H9 (cell line): ENCODE measurements around the gene PACS1. TPM values are rescaled to one million over a fixed set of nuclear protein-coding genes. Genes with fewer than 3 reads are reported as not detected.
A peak's percentile ranks its signal among the peaks of the same experiment; 100 is the strongest.

Experiments used
- DNase-seq: peaks from one replicate; pipeline ENCODE4 v3.0.0-alpha.2; 2017
- H2AFZ ChIP-seq: one replicate; pipeline ENCODE4 v1.6.1; 2013; ENCODE audit warnings: mild to moderate bottlenecking, low read length, control low read depth, moderate library complexity
- H2AK5ac ChIP-seq: 2 replicates; pipeline ENCODE4 v1.6.1; 2013; ENCODE audit warnings: low read length, control low read depth, mixed read lengths; ENCODE audit not compliant: insufficient read length
- H2BK120ac ChIP-seq: one replicate; pipeline ENCODE4 v1.6.1; 2013; ENCODE audit warnings: low read depth, mild to moderate bottlenecking, low read length, control low read depth, inconsistent platforms; ENCODE audit not compliant: poor library complexity, severe bottlenecking
- H2BK12ac ChIP-seq: 2 replicates; pipeline ENCODE4 v1.6.1; 2013; ENCODE audit warnings: low read length, control low read depth, mixed read lengths, low read depth; ENCODE audit not compliant: insufficient read length
- H2BK15ac ChIP-seq: 2 replicates; pipeline ENCODE4 v1.6.1; 2013; ENCODE audit warnings: low read depth, low read length, control low read depth
- H2BK20ac ChIP-seq: one replicate; pipeline ENCODE4 v1.6.1; 2013; ENCODE audit warnings: low read depth, mild to moderate bottlenecking, low read length, control low read depth, inconsistent platforms; ENCODE audit not compliant: poor library complexity, severe bottlenecking
- H2BK5ac ChIP-seq: 2 replicates; pipeline ENCODE4 v1.6.1; 2013; ENCODE audit warnings: low read length, control low read depth, mixed read lengths; ENCODE audit not compliant: insufficient read length
- H3K14ac ChIP-seq: 2 replicates; pipeline ENCODE4 v1.6.1; 2013; ENCODE audit warnings: low read length, control low read depth; ENCODE audit not compliant: insufficient read depth
- H3K18ac ChIP-seq: 2 replicates; pipeline ENCODE4 v1.6.1; 2013; ENCODE audit warnings: low read depth, mild to moderate bottlenecking, mixed read lengths, low read length, control low read depth; ENCODE audit not compliant: insufficient read length
- H3K23ac ChIP-seq: 2 replicates; pipeline ENCODE4 v1.6.1; 2013; ENCODE audit warnings: low read length, control low read depth, mixed read lengths, low read depth; ENCODE audit not compliant: insufficient read length
- H3K23me2 ChIP-seq: 2 replicates; pipeline ENCODE4 v1.6.1; 2013; ENCODE audit warnings: low read depth, mild to moderate bottlenecking, mixed read lengths, low read length, control low read depth; ENCODE audit not compliant: insufficient read length, poor library complexity, severe bottlenecking
- H3K27ac ChIP-seq: 2 replicates; pipeline ENCODE4 v1.5.1; 2013; ENCODE audit warnings: low read length, control low read depth, mixed read lengths, low read depth; ENCODE audit not compliant: insufficient read length
- H3K27me3 ChIP-seq: 2 replicates; pipeline ENCODE4 v1.6.1; 2013; ENCODE audit warnings: low read length, control low read depth, inconsistent platforms; ENCODE audit not compliant: insufficient read depth
- H3K4ac ChIP-seq: 2 replicates; pipeline ENCODE4 v1.6.1; 2013; ENCODE audit warnings: low read depth, mild to moderate bottlenecking, control low read depth, inconsistent platforms, low read length, moderate library complexity
- H3K4me1 ChIP-seq: 2 replicates; pipeline ENCODE4 v1.6.1; 2013; ENCODE audit warnings: low read length, control low read depth, inconsistent platforms; ENCODE audit not compliant: insufficient read depth
- H3K4me2 ChIP-seq: 2 replicates; pipeline ENCODE4 v1.6.1; 2013; ENCODE audit warnings: low read length, control low read depth, mixed read lengths; ENCODE audit not compliant: insufficient read length, insufficient read depth
- H3K56ac ChIP-seq: 2 replicates; pipeline ENCODE4 v1.6.1; 2013; ENCODE audit warnings: low read depth, mild to moderate bottlenecking, mixed read lengths, low read length, control low read depth; ENCODE audit not compliant: insufficient read length
- H3K79me1 ChIP-seq: 2 replicates; pipeline ENCODE4 v1.6.1; 2013; ENCODE audit warnings: low read depth, mild to moderate bottlenecking, moderate library complexity, low read length, control low read depth, inconsistent platforms; ENCODE audit not compliant: insufficient read depth, poor library complexity, severe bottlenecking
- H3K79me2 ChIP-seq: 2 replicates; pipeline ENCODE4 v1.6.1; 2013; ENCODE audit warnings: low read length, control low read depth, inconsistent platforms; ENCODE audit not compliant: insufficient read depth
- H3K9ac ChIP-seq: 2 replicates; pipeline ENCODE4 v1.6.1; 2013; ENCODE audit warnings: low read length, control low read depth, mixed read lengths; ENCODE audit not compliant: insufficient read length; ENCODE audit errors: extremely low read depth
- H3K9me3 ChIP-seq: one replicate; pipeline ENCODE4 v1.6.1; 2013; ENCODE audit warnings: low read depth, low read length, inconsistent platforms; ENCODE audit not compliant: control insufficient read depth
- H3T11ph ChIP-seq: one replicate; pipeline ENCODE4 v1.6.1; 2013; ENCODE audit warnings: mild to moderate bottlenecking, low read length, control low read depth, inconsistent platforms
- H4K20me1 ChIP-seq: one replicate; pipeline ENCODE4 v1.6.1; 2013; ENCODE audit not compliant: control insufficient read depth, insufficient read length, insufficient read depth
- H4K5ac ChIP-seq: 2 replicates; pipeline ENCODE4 v1.6.1; 2013; ENCODE audit warnings: low read depth, mild to moderate bottlenecking, mixed read lengths, low read length, control low read depth; ENCODE audit not compliant: insufficient read length
- H4K8ac ChIP-seq: replicated peaks from 2 replicates; pipeline ENCODE4 v1.6.1; 2013; ENCODE audit warnings: low read length, control low read depth, mixed read lengths, low read depth; ENCODE audit not compliant: insufficient read length
- H4K91ac ChIP-seq: 2 replicates; pipeline ENCODE4 v1.6.1; 2013; ENCODE audit warnings: low read depth, mild to moderate bottlenecking, moderate library complexity, mixed read lengths, low read length, control low read depth; ENCODE audit not compliant: insufficient read length
- H3K27ac Mint-ChIP-seq, 3 experiments: 2 replicates in 2 of 3; 3 replicates in 1 of 3; pipeline ENCODE4 v1.8.0; 2020 to 2021; ENCODE audit warnings: mixed read lengths in 3 of 3, mild to moderate bottlenecking in 1 of 3, moderate library complexity in 1 of 3
- H3K27me3 Mint-ChIP-seq: 2 replicates; pipeline ENCODE4 v1.8.0; 2021; ENCODE audit warnings: low read depth, mild to moderate bottlenecking, moderate library complexity, mixed read lengths
- H3K36me3 Mint-ChIP-seq, 3 experiments: 2 replicates in 2 of 3; 3 replicates in 1 of 3; pipeline ENCODE4 v1.8.0; 2020 to 2021; ENCODE audit warnings: low read depth in 3 of 3, mixed read lengths in 3 of 3; ENCODE audit not compliant: insufficient read depth in 1 of 3
- H3K4me1 Mint-ChIP-seq, 2 experiments: 2 replicates each; pipeline ENCODE4 v1.8.0; 2020; ENCODE audit warnings: mixed read lengths in 2 of 2
- H3K4me3 Mint-ChIP-seq, 2 experiments: 2 replicates in 1 of 2; 3 replicates in 1 of 2; pipeline ENCODE4 v1.8.0; 2020 to 2021; ENCODE audit warnings: mild to moderate bottlenecking in 2 of 2, mixed read lengths in 2 of 2, moderate library complexity in 1 of 2
- H3K9me3 Mint-ChIP-seq, 2 experiments: 2 replicates in 1 of 2; 3 replicates in 1 of 2; pipeline ENCODE4 v1.8.0; 2020; ENCODE audit warnings: mild to moderate bottlenecking in 2 of 2, mixed read lengths in 2 of 2, moderate library complexity in 1 of 2
- WGBS: extraction: QIAGEN DNeasy Blood & Tissue Kit; methylation state at CpG from one replicate; pipeline ENCODE4 v1.1.7; 2013; ENCODE audit warnings: missing lambda C conversion rate, low lambda C conversion rate, mixed read lengths; ENCODE audit not compliant: insufficient read length; ENCODE audit errors: extremely low coverage; 5-methylcytosine and 5-hydroxymethylcytosine counted together
- total RNA-seq: library from RNA; stranded (reverse); gene quantifications from 2 replicates; pipeline ENCODE4 v1.2.1, GENCODE V29; 2021
- TF ChIP-seq, protein P1 (sequence below): fragments of 200-600 bp; sonication (generic); conservative IDR thresholded peaks from 3 replicates; pipeline ENCODE4 v1.8.0; 2021; ENCODE audit warnings: antibody characterized with exemption, mild to moderate bottlenecking

Gene PACS1
- total RNA-seq, 1 experiment from 2014 or later = 35.5 TPM

DNA sequence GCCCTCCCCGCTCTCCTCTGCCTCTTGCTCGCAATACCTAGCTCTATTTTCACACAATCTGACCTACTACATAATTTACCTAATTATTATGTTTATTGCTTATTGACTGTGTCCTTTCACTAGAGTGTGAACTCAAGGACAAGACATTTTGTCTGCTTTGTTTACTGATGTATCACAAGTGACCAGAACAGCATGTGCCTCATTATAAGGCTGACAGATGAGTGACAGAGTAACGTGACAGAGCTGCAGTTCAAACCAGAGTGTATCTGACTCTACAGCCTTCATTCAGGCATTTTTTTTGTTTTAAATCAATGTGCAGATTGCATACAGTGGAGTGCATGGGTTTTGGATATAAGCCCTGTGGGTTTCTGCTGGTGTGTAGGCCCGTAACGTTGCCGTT is 116.4 kb downstream of the PACS1 start:
- H3K18ac ChIP-seq = no peak overlapping the region
- Mint-ChIP-seq H3K27ac (peak overlapping the region in 1 of 3 experiments; percentile 94; a peak in 1 of 7 replicates), H3K4me1 (peaks cover 0 to 4% of the 10 kb centered on the region in 2 experiments; a peak in 1 of 4 replicates), H3K9me3 (no peaks in the 10 kb centered on the region; a peak in 1 of 5 replicates), H3K27me3 (no peaks in the 10 kb centered on the region), H3K36me3 (no peaks in the 10 kb centered on the region; a peak in 1 of 7 replicates), H3K4me3 (no peak overlapping the region)
- no peaks in the 10 kb centered on the region for H3K23me2 ChIP-seq
- no peak overlapping the region for H3K23ac ChIP-seq
- H3K14ac ChIP-seq = no peak overlapping the region
- no peak for DNase-seq
- H2BK15ac ChIP-seq = no peak overlapping the region
- no peaks in the 10 kb centered on the region for H3K9me3 ChIP-seq
- H3K4ac ChIP-seq = no peak overlapping the region
- no peaks in the 10 kb centered on the region for H3K79me2 ChIP-seq
- H3K27ac ChIP-seq = no peak overlapping the region
- no peaks in the 10 kb centered on the region for H3K4me1 ChIP-seq
- H3K27me3 ChIP-seq = no peaks in the 10 kb centered on the region
- TF ChIP-seq, protein P1, sequence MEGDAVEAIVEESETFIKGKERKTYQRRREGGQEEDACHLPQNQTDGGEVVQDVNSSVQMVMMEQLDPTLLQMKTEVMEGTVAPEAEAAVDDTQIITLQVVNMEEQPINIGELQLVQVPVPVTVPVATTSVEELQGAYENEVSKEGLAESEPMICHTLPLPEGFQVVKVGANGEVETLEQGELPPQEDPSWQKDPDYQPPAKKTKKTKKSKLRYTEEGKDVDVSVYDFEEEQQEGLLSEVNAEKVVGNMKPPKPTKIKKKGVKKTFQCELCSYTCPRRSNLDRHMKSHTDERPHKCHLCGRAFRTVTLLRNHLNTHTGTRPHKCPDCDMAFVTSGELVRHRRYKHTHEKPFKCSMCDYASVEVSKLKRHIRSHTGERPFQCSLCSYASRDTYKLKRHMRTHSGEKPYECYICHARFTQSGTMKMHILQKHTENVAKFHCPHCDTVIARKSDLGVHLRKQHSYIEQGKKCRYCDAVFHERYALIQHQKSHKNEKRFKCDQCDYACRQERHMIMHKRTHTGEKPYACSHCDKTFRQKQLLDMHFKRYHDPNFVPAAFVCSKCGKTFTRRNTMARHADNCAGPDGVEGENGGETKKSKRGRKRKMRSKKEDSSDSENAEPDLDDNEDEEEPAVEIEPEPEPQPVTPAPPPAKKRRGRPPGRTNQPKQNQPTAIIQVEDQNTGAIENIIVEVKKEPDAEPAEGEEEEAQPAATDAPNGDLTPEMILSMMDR = no peak
- H2BK12ac ChIP-seq = no peak overlapping the region
- no peak overlapping the region for H2AK5ac ChIP-seq
- H4K8ac ChIP-seq = no peak overlapping the region
- H3K9ac ChIP-seq = no peak overlapping the region
- no CpG with 5 or more reads among the region's 6 CpGs for WGBS
- H4K20me1 ChIP-seq = no peaks in the 10 kb centered on the region
- no peak overlapping the region for H2BK120ac ChIP-seq
- H3K56ac ChIP-seq = no peak overlapping the region
- H2BK5ac ChIP-seq = no peak overlapping the region
- no peaks in the 10 kb centered on the region for H3K79me1 ChIP-seq
- H3K4me2 ChIP-seq = no peak overlapping the region
- H4K5ac ChIP-seq = no peak overlapping the region
- no peak overlapping the region for H4K91ac ChIP-seq
- no peak overlapping the region for H2AFZ ChIP-seq
- no peak overlapping the region for H2BK20ac ChIP-seq
- no peak overlapping the region for H3T11ph ChIP-seq
